ENCODE results near the gene SLC17A1. TPM values are rescaled to one million over a fixed set of nuclear protein-coding genes. Genes with fewer than 3 reads are reported as not detected.

The SLC17A1 gene
- total and polyA plus RNA-seq, 10 of the 15 experiments (the other 5 are each of a cell fraction or from before 2014, with no cell fraction given), result not detected

- TF ChIP-seq IRF5 (IDR thresholded peaks at IDR 0.05; ENCODE audit: borderline replicate concordance), result no peak
- no peak for TF ChIP-seq ZBTB40 (IDR thresholded peaks at IDR 0.05; ENCODE audit: borderline replicate concordance)
- TF ChIP-seq PRDM15 (CRISPR knock-in tag; IDR thresholded peaks at IDR 0.05), result no peak
- no peak for TF ChIP-seq RB1 (IDR thresholded peaks at IDR 0.05; ENCODE audit: borderline replicate concordance)
- TF ChIP-seq BHLHE40 (IDR thresholded peaks at IDR 0.05; ENCODE audit: borderline replicate concordance in 1 of 2, low read depth in 2 of 2, low read length in 1 of 2), result no peak
Observed at GRCh38 chr6:25769983-25770382, 61.9 kb downstream of the SLC17A1 start (continued).

Measured in GM12878 (cell line).